Bronchial epithelial cell (primary cell): ENCODE results near the gene MICALL1. TPM values are rescaled to one million over a fixed set of nuclear protein-coding genes. Genes with fewer than 3 reads are reported as not detected.
A peak's percentile ranks its signal among the peaks of the same experiment; 100 is the strongest.

Experiments used
- DNase-seq: peaks from one replicate; pipeline ENCODE4 v3.0.0-alpha.2; 2010; ENCODE audit warnings: low read depth
- FAIRE-seq: peaks from 2 replicates; lab custom pipeline; 2011; peaks lifted over from hg19 to GRCh38; lab: Jason Lieb, UNC
- H3K27me3 ChIP-seq: 2 replicates; pipeline ENCODE4 v1.5.1; 2011; ENCODE audit warnings: low read length; ENCODE audit not compliant: control insufficient read depth, insufficient read depth
- H3K36me3 ChIP-seq: 2 replicates; pipeline ENCODE4 v1.5.1; 2011; ENCODE audit warnings: low read length; ENCODE audit not compliant: control insufficient read depth, insufficient read depth
- H3K4me3 ChIP-seq: 2 replicates; pipeline ENCODE4 v1.5.1; 2011; ENCODE audit warnings: mild to moderate bottlenecking, low read depth, low read length, control low read depth
- CTCF ChIP-seq: IDR thresholded peaks from 2 replicates; pipeline ENCODE4 v1.5.1; 2011; ENCODE audit warnings: mild to moderate bottlenecking, moderate library complexity, low read length, control low read depth, inconsistent platforms; ENCODE audit not compliant: insufficient read depth, severe bottlenecking
- total RNA-seq: library from RNA; depleted of rRNA; stranded (reverse); fragments of >200 nt; gene quantifications from 2 replicates; pipeline ENCODE4 v1.2.1, GENCODE V29; 2014

The MICALL1 gene
- total RNA-seq, 1 donor from 2014 or later, result 143 TPM

GRCh38 chr22:37924386-37925065 is 18.4 kb downstream of the MICALL1 start:
- Histone ChIP-seq H3K36me3 (peaks cover 63% of the 10 kb centered on the region), H3K27me3 (no peaks in the 10 kb centered on the region), H3K4me3 (no peak overlapping the region)
- no peak for DNase-seq
- TF ChIP-seq CTCF, result no peak
- no peak for FAIRE-seq

- TF ChIP-seq CTCF, result no peak
- H3K27me3 ChIP-seq, result no peaks in the 10 kb centered on the region
- peaks cover 65% of the 10 kb centered on the region for H3K36me3 ChIP-seq
- FAIRE-seq, result no peak
- no peak for DNase-seq
- no peak overlapping the region for H3K4me3 ChIP-seq
Observed at GRCh38 chr22:37925330-37925729, 19.2 kb downstream of the MICALL1 start.

- DNase-seq, result no peak
- FAIRE-seq, result no peak
- no peak overlapping the region for H3K4me3 ChIP-seq
- H3K27me3 ChIP-seq, result no peaks in the 10 kb centered on the region
- no peak for TF ChIP-seq CTCF
- H3K36me3 ChIP-seq, result peaks cover 67% of the 10 kb centered on the region
Observed at GRCh38 chr22:37925767-37926166, 19.7 kb downstream of the MICALL1 start.

- Histone ChIP-seq H3K27me3 (no peaks in the 10 kb centered on the region), H3K4me3 (no peak overlapping the region), H3K36me3 (peaks cover 69% of the 10 kb centered on the region)
- FAIRE-seq (peak; percentile 93), DNase-seq (no peak)
- no peak for TF ChIP-seq CTCF
Observed at GRCh38 chr22:37926358-37926757, 20.3 kb downstream of the MICALL1 start.

GRCh38 chr22:37926771-37927636 is 20.9 kb downstream of the MICALL1 start:
- Histone ChIP-seq H3K36me3 (peaks cover 69% of the 10 kb centered on the region), H3K27me3 (no peaks in the 10 kb centered on the region), H3K4me3 (no peak overlapping the region)
- no peak for TF ChIP-seq CTCF
- DNase-seq, result no peak
- FAIRE-seq, result no peak
